Stimulated activated naive CD4-positive, alpha-beta T cell (primary cell): ENCODE results near the gene MRPL43.

Experiments used
- DNase-seq, 6 experiments: peaks; one replicate each; lab custom pipeline; 2025; lab: John Stamatoyannopoulos, UW

Gene MRPL43

DNA sequence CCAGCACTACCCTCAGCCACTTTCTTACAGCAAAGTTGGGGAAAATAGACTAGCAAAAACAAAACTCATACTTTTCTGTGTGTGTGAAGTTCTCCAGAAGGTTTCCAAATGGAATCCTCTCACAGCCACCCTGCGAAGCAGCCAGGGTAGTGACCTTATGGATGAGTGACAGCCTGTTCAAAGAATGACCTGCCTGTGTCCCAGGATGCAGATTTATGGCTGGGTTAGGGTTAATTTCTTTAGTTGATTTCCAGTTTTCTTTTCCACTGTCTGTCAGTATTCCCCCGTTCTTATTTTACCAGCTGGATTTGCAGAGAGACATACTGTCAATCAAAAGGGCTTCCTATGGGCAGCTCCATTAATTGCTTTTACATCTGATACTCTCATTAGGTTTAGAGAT, 20.4 kb downstream of the MRPL43 start:
- DNase-seq: no peak

DNA sequence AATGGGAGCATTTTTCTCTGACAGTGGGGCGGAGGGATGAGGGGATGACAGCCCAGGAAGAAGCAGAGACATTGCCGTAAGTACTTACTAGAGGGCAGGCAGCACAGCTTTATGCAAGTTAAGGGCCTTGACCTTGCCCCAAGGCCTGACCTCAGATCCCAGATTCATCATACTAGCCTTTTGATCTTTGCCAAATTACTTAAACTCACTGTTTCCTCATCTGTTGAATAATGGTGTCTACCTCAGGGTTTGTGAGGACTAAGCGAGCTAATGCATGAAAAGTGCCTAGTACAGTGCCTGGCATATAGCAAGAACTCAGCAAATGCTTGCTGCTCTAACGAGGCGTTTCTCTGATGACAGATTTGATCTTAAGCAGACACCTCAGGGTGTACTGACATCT, 21.5 kb downstream of the MRPL43 start:
- DNase-seq: no peak

DNA sequence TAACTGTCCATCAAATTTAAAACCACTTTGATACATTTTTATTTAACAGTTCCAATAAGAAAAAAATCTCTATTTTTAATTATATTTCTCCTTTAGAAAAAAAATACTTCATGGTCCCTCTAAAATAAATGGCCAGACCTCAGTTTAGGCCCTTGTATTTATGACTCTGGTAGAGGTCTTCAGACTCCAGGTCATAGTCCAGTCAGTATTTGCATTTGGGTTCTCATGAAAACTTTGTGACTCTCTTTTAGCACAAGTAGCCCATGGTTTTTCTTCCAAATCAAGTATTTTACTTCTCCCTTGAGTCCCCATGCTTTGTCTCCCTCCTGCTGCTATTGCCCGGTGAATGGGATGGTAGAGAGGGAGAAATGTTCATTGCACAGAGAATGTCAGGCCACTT, 23.5 kb downstream of the MRPL43 start:
- no peak for DNase-seq

DNA sequence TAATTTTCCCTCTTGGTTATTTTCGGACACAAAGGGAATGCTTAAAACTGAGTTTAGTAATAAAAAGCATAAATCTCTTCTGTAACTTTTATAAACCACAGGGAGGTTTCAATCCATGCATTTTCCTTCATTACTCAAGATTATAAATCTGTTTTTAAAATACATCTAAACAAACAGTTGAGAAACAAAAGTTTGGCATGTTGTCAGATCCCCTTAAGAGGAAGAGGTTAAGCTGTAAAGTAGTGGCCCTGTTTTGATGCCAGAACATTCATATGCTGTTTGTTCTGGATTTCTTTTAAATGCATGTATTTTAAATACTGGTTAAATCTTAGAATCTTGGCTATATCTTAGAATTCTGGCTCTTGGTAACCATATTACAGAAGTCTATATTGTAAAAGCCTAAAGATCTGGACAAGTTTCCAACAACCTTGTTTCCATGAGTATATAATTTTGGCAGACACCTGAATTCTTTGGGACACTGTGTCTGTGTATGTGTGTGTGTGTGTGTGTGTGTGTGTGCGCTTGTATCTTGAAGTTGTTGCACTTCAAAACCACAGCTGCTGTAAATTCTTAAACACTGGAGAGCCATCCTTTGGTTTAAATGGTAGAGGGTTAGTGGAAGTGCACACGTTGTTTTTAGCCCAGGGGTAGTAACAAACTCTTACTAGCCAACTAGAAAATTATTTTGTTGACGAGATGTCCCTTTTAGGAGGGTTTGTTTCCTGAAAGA, 24.8 kb downstream of the MRPL43 start:
- DNase-seq: no peak

DNA sequence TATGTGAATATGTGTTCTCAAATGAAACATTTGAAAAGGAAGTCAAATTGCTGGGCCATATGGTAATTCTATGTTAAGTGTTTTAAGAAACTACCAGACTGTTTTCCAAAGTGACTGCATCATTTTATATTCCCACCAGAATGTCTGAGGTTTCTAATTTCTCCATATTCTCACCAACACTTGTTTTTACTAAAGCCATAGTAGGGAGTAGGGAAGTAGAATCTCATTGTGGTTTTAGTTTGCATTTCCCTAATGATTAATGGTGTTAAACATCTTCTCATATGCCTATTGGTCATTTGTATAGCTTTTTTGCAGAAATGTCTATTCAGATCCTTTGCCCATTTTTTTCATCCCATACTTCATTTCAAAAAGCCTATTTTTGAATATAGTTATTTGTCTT, 27.0 kb downstream of the MRPL43 start:
- DNase-seq: no peak

DNA sequence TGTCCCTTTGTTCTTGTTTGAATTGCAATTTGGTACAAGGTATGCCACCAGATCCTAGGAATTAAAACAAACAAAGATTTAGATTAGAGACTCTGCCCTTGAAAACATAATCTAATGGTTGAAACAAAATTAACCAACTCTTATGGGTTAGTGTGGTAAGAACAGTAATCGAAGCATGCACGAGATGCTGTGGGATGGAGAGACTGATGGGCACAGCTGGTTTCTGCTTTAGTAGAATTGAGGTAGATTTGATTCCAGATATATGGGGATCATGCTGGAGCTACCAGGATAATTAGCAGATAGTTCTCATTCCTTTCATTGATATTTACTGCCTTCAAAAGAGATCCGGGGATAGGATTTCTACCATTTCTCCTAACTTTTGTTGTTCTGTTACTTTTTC, 38.4 kb downstream of the MRPL43 start:
- no peak for DNase-seq

DNA sequence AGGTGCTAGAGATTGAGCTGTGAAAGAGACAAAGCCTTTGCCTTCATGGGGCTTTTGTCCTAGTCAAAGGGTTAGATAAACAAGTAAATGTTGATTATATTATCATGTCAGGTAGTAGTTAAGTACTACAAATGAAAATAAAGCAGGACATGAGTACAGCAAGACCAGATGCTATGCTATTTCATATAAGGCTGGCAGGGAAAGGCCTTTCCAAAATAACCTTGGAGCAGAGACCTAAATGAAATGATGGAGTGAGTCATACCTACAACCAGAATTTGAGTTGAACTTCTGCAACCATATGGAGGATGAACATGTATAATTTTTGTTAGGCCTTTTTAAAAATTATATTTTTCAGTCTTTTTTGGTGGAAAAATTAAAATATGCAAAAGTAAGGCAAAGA, 41.5 kb downstream of the MRPL43 start:
- no peak for DNase-seq

DNA sequence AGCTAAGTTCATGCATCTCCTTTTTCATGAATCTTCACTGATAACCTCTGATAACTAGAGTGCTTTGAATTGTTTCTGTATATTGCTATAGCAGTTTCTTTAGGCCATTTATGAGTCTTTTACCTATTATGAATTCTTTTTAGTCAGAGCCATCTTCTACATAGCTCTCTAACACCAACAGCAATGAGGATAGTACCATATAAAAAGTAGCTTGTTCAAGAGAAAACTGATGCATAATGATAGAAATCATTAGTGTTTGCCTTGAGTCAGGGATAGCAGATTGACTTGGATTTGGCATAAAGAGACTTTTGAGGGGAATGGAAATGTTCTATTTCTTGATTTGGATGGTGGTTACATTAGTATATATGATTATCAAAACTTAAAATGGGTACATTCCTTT, 43.8 kb downstream of the MRPL43 start:
- DNase-seq: no peak

DNA sequence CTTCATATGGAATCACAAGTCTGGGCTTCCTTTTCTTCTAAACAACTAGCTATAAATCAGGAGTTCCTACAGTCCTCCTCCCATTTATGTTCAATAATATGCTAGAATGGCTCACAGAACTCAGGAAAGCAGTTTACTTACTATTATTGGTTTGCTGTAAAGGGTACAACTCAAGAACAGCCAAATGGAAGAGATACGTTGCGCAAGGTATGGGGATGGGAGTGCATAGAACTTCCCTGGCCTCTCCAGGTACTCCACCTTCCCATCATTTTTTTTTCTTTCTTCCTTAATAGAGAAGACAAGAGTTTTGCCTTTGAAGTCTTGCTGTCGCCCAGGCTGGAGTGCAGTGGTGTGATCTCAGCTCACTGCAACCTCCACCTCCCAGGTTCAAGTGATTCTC, 45.1 kb downstream of the MRPL43 start:
- DNase-seq: no peak

DNA sequence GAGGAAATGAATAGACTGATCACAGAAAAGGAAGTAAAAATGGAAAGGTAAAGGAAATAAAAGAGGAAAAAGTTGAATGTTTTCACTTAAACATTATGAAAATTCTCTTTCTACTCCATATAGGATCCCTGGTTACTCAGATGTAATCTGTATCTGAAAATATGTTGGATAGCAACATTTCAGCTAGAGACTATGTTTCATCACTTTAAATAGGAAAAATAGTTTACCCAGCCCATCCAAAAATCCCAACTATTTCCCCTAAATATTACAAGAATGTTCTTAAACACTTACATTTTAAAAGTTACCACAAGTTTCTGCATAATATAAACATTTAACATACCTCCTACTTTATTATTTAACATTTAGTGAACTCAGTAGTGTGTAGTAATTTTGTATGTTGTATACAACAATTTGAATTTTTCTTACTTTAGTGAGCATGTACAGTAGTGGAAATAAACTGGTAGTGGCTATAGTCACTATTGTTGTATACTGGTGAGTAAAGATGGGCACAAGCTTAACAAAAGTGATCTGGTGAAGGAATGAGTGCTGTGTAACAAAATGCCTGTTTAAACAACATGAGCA, 47.4 kb downstream of the MRPL43 start:
- no peak for DNase-seq
